Measurements from ENCODE around the gene PSORS1C1. TPM values are rescaled to one million over a fixed set of nuclear protein-coding genes. Genes with fewer than 3 reads are reported as not detected.

Gene PSORS1C1
- total RNA-seq, 1 donor from 2014 or later = 2.8 TPM

DNA sequence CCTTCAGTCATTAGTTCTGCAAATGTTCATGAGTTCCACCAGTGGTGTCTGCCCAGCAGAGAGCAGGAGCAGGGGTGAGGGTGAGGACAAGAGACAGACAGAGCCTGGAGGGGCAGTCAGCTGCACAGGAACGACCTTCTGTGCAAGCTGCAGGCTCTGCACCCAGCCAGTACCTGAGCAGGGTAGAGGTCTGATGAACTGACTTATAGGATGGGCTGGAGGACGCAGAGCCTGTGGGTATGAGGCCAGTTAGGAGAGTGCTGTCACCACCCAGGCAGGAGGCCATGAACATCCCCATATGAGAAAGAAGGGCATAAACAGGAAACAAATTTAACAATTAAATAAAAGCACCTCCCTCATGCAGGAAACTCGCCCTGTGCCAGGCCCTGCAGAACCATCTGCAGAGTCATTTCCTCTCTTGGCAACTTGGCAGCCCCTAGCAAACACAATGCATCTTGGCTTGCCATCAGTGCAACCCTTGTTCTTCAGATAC is 20.2 kb upstream of the PSORS1C1 start:
- no peak for DNase-seq (ENCODE audit: low read depth)
- no peak overlapping the region for H3K4me3 ChIP-seq (ENCODE audit: low read depth, low read length)
- TF ChIP-seq, protein P1, sequence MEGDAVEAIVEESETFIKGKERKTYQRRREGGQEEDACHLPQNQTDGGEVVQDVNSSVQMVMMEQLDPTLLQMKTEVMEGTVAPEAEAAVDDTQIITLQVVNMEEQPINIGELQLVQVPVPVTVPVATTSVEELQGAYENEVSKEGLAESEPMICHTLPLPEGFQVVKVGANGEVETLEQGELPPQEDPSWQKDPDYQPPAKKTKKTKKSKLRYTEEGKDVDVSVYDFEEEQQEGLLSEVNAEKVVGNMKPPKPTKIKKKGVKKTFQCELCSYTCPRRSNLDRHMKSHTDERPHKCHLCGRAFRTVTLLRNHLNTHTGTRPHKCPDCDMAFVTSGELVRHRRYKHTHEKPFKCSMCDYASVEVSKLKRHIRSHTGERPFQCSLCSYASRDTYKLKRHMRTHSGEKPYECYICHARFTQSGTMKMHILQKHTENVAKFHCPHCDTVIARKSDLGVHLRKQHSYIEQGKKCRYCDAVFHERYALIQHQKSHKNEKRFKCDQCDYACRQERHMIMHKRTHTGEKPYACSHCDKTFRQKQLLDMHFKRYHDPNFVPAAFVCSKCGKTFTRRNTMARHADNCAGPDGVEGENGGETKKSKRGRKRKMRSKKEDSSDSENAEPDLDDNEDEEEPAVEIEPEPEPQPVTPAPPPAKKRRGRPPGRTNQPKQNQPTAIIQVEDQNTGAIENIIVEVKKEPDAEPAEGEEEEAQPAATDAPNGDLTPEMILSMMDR (conservative IDR thresholded peaks at IDR 0.05; ENCODE audit: low read depth, low read length) = no peak

DNA sequence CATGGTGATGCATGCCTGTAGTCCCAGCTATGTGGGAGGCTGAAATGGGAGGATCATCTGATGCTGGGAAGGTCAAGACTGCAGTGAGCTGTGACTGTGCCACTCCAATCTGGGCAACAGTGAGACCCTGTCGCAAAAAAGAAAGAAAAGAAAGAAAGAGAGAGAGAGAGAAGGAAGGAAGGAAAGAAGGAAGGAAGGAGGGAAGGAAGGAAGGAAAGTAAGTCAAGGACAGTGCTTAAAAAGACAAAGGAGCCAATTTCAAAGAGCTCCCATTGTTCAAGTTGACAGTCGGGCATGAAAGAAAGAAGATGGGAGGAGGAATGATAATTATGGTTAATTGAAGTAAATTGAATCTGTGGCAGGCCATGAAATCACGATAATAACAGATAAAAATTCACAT is 18.4 kb upstream of the PSORS1C1 start:
- TF ChIP-seq, protein P1 (conservative IDR thresholded peaks at IDR 0.05; ENCODE audit: low read depth, low read length) = no peak
- no peak for DNase-seq (ENCODE audit: low read depth)
- no peak overlapping the region for H3K4me3 ChIP-seq (ENCODE audit: low read depth, low read length)

DNA sequence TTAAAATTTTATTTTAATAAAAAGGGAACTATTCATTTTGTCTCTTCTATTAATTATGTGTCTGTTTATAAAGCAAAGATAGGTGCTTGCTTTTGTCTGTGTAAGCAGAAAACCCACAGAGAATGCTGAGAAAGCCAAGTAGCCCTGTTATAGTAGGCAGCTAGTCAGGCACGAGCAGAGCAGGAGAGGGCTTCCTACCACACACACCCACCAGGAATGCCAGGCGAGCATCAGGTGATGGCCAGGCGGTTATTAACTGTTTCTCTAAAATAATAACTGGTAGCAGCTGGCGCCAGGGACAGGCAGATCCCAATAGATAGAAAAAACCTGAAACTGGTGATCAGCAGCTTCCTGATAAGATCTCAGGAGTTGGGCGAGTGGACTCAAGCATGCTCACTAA is 17.9 kb upstream of the PSORS1C1 start:
- H3K4me3 ChIP-seq (ENCODE audit: low read depth, low read length) = no peak overlapping the region
- DNase-seq (ENCODE audit: low read depth) = no peak
- TF ChIP-seq, protein P1 (conservative IDR thresholded peaks at IDR 0.05; ENCODE audit: low read depth, low read length) = no peak

DNA sequence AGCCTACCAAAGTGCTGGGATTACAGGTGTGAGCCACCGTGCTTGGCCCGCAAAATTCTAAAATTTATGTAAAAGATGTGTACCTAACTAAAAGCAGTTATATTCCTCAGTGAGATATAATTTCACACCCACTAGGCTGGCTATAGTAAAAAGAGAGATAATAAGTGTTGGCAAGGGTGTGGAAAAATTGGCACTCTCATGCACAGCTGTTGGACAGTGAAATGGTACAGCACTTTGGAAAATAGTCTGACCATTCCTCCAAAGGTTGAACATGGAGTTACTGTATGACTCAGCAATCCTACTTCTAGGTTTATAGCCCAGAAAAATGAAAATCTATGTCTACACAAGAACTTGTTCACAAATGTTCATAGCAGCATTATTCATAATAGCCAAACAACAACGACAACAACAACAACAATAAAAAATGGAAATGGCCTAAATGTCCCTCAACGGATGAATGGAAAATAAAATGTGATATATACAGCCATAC is 16.1 kb upstream of the PSORS1C1 start:
- H3K4me3 ChIP-seq (ENCODE audit: low read depth, low read length) = no peak overlapping the region
- TF ChIP-seq, protein P1 (conservative IDR thresholded peaks at IDR 0.05; ENCODE audit: low read depth, low read length) = no peak
- no peak for DNase-seq (ENCODE audit: low read depth)

DNA sequence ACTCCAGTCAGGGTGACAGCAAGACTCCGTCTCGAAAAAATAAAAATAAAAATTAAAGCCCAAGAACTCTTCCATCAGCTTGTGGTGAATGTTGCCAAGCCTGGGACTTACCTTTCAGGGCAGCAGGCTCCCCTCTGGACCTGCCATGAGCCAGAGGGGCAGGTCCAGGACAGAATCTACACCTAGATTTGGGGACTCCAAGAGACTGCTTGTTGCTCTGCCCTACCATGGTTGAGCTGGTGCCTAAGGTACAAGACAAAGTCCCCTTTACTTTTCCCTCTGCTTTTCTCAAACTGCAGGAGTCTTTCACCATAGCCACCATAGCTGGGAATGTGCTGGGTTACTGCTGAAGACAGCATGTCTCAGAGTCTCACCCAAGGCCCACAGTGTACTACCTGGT is 11.5 kb upstream of the PSORS1C1 start:
- no peak for DNase-seq (ENCODE audit: low read depth)
- no peak overlapping the region for H3K4me3 ChIP-seq (ENCODE audit: low read depth, low read length)
- TF ChIP-seq, protein P1 (conservative IDR thresholded peaks at IDR 0.05; ENCODE audit: low read depth, low read length) = no peak

DNA sequence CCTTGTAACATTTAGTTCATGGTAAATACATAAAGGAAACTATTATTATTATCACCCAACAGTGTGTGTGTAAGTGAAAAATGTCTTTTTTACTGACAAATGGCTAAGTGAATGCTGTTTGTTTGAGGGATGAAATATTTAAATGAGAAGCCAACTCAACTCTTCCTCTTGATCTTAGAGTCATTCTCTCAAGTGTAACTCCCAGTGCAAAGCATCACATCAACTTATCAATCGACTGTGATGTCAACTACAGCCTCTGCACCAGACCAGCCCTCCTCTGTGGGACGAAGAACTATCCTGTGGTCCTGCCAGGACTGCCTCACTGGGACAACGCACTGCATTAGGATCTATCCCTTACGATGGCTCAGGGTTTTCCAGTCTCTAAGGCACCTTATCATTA is 7.5 kb upstream of the PSORS1C1 start:
- H3K4me3 ChIP-seq (ENCODE audit: low read depth, low read length) = no peak overlapping the region
- no peak for DNase-seq (ENCODE audit: low read depth)
- TF ChIP-seq, protein P1 (conservative IDR thresholded peaks at IDR 0.05; ENCODE audit: low read depth, low read length) = no peak

DNA sequence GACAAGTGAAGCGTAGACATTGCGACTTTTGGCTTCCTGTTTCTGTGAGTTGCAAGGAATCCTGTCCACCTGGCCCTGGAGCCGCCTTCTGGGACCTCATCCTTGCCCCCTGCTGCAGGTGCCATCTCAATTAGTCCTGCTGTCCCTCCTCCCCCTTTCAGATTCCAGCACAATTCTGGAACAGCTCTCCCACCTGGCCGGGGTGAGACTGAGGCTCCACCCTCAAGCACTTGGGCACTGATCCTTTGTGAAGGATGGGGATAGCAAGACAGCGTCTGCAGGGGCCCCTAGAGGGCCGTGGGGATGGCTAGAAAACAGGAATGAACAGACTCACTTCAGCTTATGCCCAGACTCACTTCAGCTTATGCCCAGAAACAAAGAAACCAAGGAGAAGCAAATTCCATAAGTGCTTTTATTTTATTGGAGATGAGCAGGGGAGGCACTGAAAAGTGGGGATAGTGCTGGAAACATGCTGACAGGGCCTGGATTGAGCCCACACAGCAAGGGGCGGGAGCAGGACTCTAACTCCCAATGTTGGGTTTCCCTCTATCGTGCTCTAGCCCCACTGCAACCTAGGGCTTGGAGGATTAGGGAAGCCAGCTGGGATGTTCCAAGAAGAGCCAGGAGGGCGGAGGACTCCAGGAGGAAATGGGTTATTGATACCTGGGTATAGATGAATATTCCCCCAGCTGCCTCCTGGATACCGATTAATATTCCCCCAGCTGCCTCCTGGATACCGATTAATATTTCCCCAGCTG is 3.6 kb upstream of the PSORS1C1 start:
- no peak for DNase-seq (ENCODE audit: low read depth)
- TF ChIP-seq, protein P1 (conservative IDR thresholded peaks at IDR 0.05; ENCODE audit: low read depth, low read length) = no peak
- no peak overlapping the region for H3K4me3 ChIP-seq (ENCODE audit: low read depth, low read length)
